ENCODE data around the gene SDF4.

- TF ChIP-seq HDGF (IDR thresholded peaks at IDR 0.05; ENCODE audit: borderline replicate concordance), result no peak
- no peak for TF ChIP-seq ELF4 (IDR thresholded peaks at IDR 0.05)
- TF ChIP-seq SUZ12 (IDR thresholded peaks at IDR 0.05), result no peak
- TF ChIP-seq TARDBP (IDR thresholded peaks at IDR 0.05), result no peak
- no peak for TF ChIP-seq FOXA1 (IDR thresholded peaks at IDR 0.05)
- TF ChIP-seq PKNOX1 (IDR thresholded peaks at IDR 0.05), result no peak
Observed at GRCh38 chr1:1221887-1222574, 9.8 kb downstream of the SDF4 start.
